Muscle layer of duodenum (tissue), 2 donors: ENCODE results near the gene TSHZ2.

Source experiments
- H3K27ac ChIP-seq: one replicate; pipeline ENCODE4 v1.7.0; 2013; ENCODE audit warnings: mild to moderate bottlenecking, low read length
- H3K27me3 ChIP-seq: one replicate; pipeline ENCODE4 v1.7.0; 2013; ENCODE audit warnings: low read depth, mild to moderate bottlenecking, control low read depth, low read length
- H3K36me3 ChIP-seq, 2 donors: one replicate each; pipeline ENCODE4 v1.7.0; 2013; ENCODE audit warnings: low read length in 2 of 2, control low read depth in 1 of 2, mild to moderate bottlenecking in 1 of 2; ENCODE audit not compliant: insufficient read depth in 2 of 2, control insufficient read depth in 1 of 2
- H3K4me1 ChIP-seq, 2 donors: one replicate each; pipeline ENCODE4 v1.7.0; 2013; ENCODE audit warnings: low read length in 2 of 2, mild to moderate bottlenecking in 2 of 2, control low read depth in 1 of 2, moderate library complexity in 1 of 2; ENCODE audit not compliant: insufficient read depth in 2 of 2, control insufficient read depth in 1 of 2
- H3K4me3 ChIP-seq, 2 donors: one replicate each; pipeline ENCODE4 v1.7.0; 2013; ENCODE audit warnings: low read length in 2 of 2, low read depth in 1 of 2, mild to moderate bottlenecking in 1 of 2
- H3K9me3 ChIP-seq, 2 donors: one replicate each; pipeline ENCODE4 v1.7.0; 2013; ENCODE audit warnings: low read length in 2 of 2, control low read depth in 1 of 2, mild to moderate bottlenecking in 1 of 2; ENCODE audit not compliant: control insufficient read depth in 1 of 2
- donor health status: healthy.

The TSHZ2 gene

DNA sequence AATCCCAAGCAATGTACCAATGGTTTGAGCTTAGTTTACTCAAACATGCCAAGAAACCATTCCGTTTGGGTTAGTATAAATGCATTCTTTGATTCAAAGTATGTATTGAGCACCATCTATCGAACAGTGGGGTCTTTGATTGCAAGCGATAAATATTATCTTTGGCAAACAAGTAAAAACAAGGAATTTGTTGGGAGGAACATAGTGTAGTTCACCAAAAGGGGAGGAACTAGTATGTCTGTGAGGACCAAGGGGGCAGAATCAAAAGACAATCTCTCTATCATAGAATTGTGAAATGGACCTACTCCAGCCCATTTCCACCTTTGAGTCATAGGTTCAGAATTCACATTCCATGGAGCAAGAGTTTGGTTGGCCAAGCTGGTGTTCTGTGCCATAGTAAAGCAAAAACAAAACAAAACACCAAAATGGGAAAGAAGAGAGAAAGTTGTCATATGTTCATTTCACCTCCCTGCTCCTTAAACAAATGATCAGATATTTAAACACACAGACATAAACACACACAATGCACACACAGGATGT, 266.0 kb downstream of the TSHZ2 start:
- H3K27ac ChIP-seq = no peak overlapping the region
- no peaks in the 10 kb centered on the region for H3K36me3 ChIP-seq
- no peaks in the 10 kb centered on the region for H3K9me3 ChIP-seq
- no peaks in the 10 kb centered on the region for H3K27me3 ChIP-seq
- H3K4me3 ChIP-seq = no peak overlapping the region
- no peaks in the 10 kb centered on the region for H3K4me1 ChIP-seq

DNA sequence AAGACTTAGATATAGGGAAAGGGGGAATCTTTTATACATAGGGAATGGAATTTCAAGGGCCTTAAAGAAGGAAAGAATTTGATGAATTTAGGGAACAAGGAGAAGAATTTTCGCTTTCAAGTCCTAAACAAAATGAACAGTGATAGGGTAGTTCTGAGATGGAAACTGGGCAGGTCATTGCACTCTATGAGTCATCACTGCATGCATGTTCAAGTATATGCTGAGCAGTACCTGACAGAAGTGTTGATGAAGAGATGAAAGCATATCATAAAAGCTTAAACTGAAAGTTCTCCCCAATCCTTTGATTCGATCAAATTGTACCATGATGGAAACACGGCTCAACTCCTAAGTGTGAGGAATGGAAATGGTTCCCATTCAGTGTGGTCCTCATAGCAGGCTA, 271.0 kb downstream of the TSHZ2 start:
- H3K9me3 ChIP-seq = no peaks in the 10 kb centered on the region
- peaks cover 0 to 5% of the 10 kb centered on the region in 2 donors for H3K4me1 ChIP-seq
- no peaks in the 10 kb centered on the region for H3K27me3 ChIP-seq
- H3K36me3 ChIP-seq = no peaks in the 10 kb centered on the region
- H3K4me3 ChIP-seq = no peak overlapping the region
- H3K27ac ChIP-seq = no peak overlapping the region

DNA sequence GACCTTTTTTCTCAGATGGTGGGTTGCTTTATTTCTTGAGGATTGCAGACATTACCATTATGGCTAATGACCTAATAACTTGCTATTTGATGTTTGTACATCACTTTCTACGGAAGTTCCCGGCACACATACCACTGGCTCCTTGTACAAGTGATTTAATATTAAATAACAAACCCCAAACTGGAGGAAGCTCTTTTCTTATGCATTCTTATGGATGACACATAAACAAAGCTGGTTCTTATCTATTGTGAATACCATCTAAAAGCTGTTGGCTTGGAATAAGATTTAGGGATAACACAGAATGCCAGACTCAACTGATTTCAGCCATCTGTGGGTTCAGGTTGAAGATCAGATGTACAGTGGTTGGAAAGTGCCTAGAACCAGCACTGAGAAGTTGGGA, 272.6 kb downstream of the TSHZ2 start:
- Histone ChIP-seq H3K4me3 (no peak overlapping the region), H3K27me3 (no peaks in the 10 kb centered on the region), H3K9me3 (no peaks in the 10 kb centered on the region), H3K36me3 (no peaks in the 10 kb centered on the region), H3K27ac (no peak overlapping the region), H3K4me1 (peaks cover 0 to 5% of the 10 kb centered on the region in 2 donors)

DNA sequence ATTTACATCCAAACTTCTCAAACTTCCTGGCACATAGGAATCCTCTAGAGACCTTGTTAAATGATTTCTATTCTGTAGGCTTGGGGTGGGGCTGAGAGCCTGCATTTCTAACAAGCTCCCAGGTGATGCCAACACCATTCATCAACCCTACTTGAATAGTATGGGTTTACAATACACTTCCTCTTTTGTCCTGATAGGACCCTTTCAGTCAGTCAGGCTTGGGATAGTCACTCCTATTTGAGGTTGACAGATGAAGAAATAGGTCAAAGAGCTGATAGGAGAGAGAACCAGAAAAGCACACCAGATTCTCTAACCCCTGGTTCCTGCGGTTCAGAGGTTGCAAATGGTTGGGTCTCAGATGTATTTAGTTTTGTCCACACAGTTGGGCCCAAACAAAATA, 273.4 kb downstream of the TSHZ2 start:
- H3K4me1 ChIP-seq = peaks cover 0 to 5% of the 10 kb centered on the region in 2 donors
- no peak overlapping the region for H3K4me3 ChIP-seq

DNA sequence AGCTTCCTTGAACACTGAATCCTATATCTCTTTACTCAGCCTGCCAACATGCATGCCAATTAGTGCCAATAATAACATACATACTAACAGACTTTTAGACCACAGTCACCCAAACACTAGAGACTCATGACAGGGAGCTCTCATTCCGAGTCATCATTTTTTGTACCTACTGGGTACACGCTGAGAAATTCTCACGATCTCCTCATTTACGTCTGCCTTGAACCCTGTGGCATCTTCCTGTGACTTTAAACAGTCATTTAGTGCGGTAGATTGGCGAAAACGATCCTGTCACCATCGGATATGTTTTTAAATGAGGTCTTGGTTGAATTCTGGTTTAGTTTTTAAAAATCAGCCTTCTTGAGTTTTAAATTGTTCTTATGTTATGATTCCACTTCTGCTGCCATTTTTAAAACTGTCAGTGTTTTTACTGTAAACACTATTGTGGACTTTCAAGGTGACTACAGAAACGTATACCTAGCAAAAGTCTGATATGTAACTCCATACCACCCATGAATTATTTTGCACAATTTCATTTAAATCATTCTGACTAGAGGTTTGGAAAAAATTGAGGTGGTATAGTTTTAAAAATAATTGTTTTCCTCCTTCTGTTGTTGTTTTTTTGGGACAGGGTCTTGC, 275.4 kb downstream of the TSHZ2 start:
- Histone ChIP-seq H3K36me3 (no peaks in the 10 kb centered on the region), H3K4me3 (no peak overlapping the region), H3K27me3 (no peaks in the 10 kb centered on the region), H3K9me3 (no peaks in the 10 kb centered on the region), H3K4me1 (peaks cover 0 to 5% of the 10 kb centered on the region in 2 donors), H3K27ac (no peak overlapping the region)

More for the DNA sequence above, 273.4 kb downstream of the TSHZ2 start:
- Histone ChIP-seq H3K36me3 (no peaks in the 10 kb centered on the region), H3K27me3 (no peaks in the 10 kb centered on the region), H3K27ac (no peak overlapping the region), H3K9me3 (no peaks in the 10 kb centered on the region)

DNA sequence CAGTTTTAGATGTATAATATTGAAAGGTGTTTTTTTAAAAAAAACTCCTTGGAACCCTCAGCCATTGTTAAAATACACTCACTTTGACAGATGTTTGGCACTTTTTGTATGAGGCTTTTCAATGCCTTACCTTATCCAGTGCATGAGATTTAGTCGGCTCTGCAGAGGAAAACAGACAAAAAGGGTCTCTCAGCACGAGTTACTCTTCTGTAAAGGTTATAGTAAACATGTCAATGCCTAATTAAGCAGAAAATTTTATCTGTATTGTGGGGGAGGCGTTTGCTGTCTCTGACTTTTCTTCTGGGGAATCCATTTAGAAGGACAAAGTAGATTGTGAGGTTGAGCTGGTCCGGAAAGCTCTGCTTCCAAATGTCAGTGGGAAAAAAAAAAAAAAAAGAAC, 278.3 kb downstream of the TSHZ2 start:
- Histone ChIP-seq H3K27me3 (no peaks in the 10 kb centered on the region), H3K4me1 (no peaks in the 10 kb centered on the region), H3K9me3 (no peaks in the 10 kb centered on the region), H3K4me3 (no peak overlapping the region), H3K27ac (no peak overlapping the region), H3K36me3 (no peaks in the 10 kb centered on the region)

DNA sequence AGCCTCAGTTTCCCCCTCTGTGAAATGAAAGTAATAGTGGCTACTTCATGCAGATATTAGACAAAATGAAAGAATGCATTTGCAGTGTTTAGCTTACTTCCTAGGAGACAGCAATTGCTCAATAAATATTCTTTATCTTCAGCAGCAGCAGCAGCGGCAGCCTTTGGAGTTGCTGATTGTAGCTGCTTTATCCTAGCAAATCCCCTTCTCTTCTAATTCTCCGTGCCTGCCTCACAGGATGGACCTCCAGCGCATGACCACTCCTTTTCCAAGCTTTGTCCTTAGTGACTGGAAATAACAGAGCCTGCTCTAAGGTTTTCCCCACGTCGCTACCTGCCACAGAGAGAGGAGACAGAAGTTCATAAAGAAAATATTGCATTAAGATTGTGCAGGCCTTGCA, 279.8 kb downstream of the TSHZ2 start:
- Histone ChIP-seq H3K36me3 (no peaks in the 10 kb centered on the region), H3K27me3 (no peaks in the 10 kb centered on the region), H3K4me1 (no peaks in the 10 kb centered on the region), H3K4me3 (no peak overlapping the region), H3K27ac (no peak overlapping the region), H3K9me3 (no peaks in the 10 kb centered on the region)

DNA sequence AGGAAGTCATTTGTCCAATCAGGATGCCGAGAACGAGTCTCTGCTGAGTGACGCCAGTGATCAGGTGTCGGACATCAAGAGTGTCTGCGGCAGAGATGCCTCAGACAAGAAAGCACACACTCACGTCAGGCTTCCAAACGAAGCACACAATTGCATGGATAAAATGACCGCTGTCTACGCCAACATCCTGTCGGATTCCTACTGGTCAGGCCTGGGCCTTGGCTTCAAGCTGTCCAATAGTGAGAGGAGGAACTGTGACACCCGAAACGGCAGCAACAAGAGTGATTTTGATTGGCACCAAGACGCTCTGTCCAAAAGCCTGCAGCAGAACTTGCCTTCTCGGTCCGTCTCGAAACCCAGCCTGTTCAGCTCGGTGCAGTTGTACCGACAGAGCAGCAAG, 281.5 kb downstream of the TSHZ2 start:
- Histone ChIP-seq H3K27me3 (no peaks in the 10 kb centered on the region), H3K4me1 (no peaks in the 10 kb centered on the region), H3K36me3 (no peaks in the 10 kb centered on the region), H3K27ac (no peak overlapping the region), H3K4me3 (no peak overlapping the region), H3K9me3 (no peaks in the 10 kb centered on the region)

DNA sequence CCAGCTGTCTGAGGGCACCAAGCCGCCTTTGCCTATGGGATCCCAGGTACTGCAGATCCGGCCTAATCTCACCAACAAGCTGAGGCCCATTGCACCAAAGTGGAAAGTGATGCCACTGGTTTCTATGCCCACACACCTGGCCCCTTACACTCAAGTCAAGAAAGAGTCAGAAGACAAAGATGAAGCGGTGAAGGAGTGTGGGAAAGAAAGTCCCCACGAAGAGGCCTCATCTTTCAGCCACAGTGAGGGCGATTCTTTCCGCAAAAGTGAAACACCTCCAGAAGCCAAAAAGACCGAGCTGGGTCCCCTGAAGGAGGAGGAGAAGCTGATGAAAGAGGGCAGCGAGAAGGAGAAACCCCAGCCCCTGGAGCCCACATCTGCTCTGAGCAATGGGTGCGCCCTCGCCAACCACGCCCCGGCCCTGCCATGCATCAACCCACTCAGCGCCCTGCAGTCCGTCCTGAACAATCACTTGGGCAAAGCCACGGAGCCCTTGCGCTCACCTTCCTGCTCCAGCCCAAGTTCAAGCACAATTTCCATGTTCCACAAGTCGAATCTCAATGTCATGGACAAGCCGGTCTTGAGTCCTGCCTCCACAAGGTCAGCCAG, 283.0 kb downstream of the TSHZ2 start:
- no peak overlapping the region for H3K27ac ChIP-seq
- no peak overlapping the region for H3K4me3 ChIP-seq
- no peaks in the 10 kb centered on the region for H3K9me3 ChIP-seq
- no peaks in the 10 kb centered on the region for H3K36me3 ChIP-seq
- no peaks in the 10 kb centered on the region for H3K4me1 ChIP-seq
- no peaks in the 10 kb centered on the region for H3K27me3 ChIP-seq

DNA sequence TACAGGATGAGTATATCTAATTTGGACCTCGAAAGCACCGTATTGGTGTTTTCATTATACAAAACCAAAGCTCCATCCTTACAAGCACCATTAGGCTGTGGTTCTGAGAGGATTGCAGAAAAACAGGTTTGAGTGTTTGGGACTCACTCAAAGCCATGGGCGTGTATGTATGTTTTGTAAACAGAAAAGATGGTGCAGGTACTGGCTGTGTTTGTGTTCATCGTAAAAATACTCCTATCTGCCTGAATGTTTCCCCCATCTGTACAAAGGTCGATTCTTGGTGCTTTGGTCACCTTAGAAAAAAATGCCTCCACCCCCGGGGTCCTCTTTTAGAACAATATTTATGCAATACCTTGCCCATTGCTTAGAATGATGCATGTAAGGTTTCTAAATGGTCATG, 286.6 kb downstream of the TSHZ2 start:
- Histone ChIP-seq H3K4me1 (no peaks in the 10 kb centered on the region), H3K9me3 (no peaks in the 10 kb centered on the region), H3K27me3 (no peaks in the 10 kb centered on the region), H3K27ac (no peak overlapping the region), H3K36me3 (no peaks in the 10 kb centered on the region), H3K4me3 (no peak overlapping the region)

DNA sequence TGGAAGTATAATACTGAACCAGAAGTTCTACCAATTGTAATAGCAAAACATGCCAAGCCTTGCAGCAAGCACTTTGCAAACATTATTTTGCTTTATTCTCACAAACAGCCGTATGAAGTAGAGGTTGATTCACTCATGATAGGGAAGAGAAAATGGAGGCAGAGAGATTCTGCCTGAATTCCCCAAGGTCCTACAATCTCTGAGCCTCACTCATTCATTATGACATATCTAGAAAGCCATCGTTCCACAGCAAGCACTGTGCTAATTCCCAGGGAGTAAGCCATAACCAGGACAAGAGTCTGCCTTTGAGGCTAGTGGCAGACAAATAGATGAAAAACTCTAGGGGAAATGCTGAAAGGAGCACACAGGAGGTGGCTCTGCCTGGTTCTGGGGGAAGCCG, 288.0 kb downstream of the TSHZ2 start:
- Histone ChIP-seq H3K9me3 (no peaks in the 10 kb centered on the region), H3K27ac (no peak overlapping the region), H3K4me1 (no peaks in the 10 kb centered on the region), H3K36me3 (no peaks in the 10 kb centered on the region), H3K4me3 (no peak overlapping the region), H3K27me3 (no peaks in the 10 kb centered on the region)

DNA sequence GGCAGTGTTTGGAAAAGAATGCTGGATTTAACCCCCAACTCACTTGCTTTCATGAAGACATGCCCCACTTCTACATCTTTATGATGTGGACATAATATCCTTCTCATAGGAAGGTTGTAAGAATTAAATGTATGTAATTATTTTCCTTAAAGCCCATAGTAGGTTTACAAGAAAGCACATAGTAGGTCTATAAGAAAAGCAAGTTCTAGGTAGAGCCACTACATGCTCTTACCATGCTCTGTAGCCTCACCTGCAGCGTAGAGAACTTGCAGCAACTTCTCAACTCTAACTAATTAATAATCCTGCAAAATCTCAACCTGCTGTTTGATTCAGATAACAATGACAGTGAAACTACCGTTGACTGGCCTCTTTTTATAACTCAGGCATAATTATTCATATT, 288.4 kb downstream of the TSHZ2 start:
- H3K27me3 ChIP-seq = no peaks in the 10 kb centered on the region
- no peak overlapping the region for H3K27ac ChIP-seq
- H3K36me3 ChIP-seq = no peaks in the 10 kb centered on the region
- H3K4me1 ChIP-seq = no peaks in the 10 kb centered on the region
- H3K9me3 ChIP-seq = no peaks in the 10 kb centered on the region
- H3K4me3 ChIP-seq = no peak overlapping the region
